K562 (cell line): Measurements from ENCODE around the gene CXCR6. TPM values are rescaled to one million over a fixed set of nuclear protein-coding genes. Genes with fewer than 3 reads are reported as not detected.

Experiments used
- ATAC-seq: fragments of 200-7000 bp; cut with Tn5 transposase; 3 replicates; pipeline ENCODE4 v1.9.1; 2020; ENCODE audit warnings: moderate library complexity
- BruUV-seq: library from RNA; stranded (reverse); fragments of 400-500 nt; replicated peaks from 2 replicates; lab custom pipeline; 2021; lab: Mats Ljungman, UMichigan
- CTCF ChIA-PET: fragments of 300-600 bp; formaldehyde crosslinking; extraction: SDS; loops from one replicate; lab custom pipeline; 2021; ENCODE audit warnings: low intra/inter-chr PET ratio; lab: Yijun Ruan, JAX
- POLR2A ChIA-PET: fragments of 300-600, 350-650 bp; sonication (Branson Sonifier 250); formaldehyde crosslinking; extraction: SDS; loops from one replicate; lab custom pipeline; 2021; ENCODE audit warnings: antibody characterized with exemption, inconsistent platforms; lab: Yijun Ruan, JAX
- DNase-seq, 4 experiments: peaks; one replicate each; pipeline versions ENCODE4 v3.0.0 to v3.0.0-alpha.2; 2011 to 2018; ENCODE audit warnings: low spot score in 3 of 4, mixed read lengths in 3 of 4; ENCODE audit errors: extremely low read depth in 1 of 4
- FAIRE-seq: peaks from 2 replicates; lab custom pipeline; 2011; peaks lifted over from hg19 to GRCh38; lab: Jason Lieb, UNC
- H2AFZ ChIP-seq: 2 replicates; pipeline ENCODE4 v1.6.0; 2011; ENCODE audit warnings: low read depth, low read length, control low read depth, inconsistent platforms
- H3K27ac ChIP-seq: fragments of 200-600 bp; 3 replicates; pipeline ENCODE4 v1.8.0; 2011; ENCODE audit warnings: low read depth, mild to moderate bottlenecking, control low read depth, inconsistent platforms, low read length, moderate library complexity, mixed read lengths; ENCODE audit errors: extremely low read depth
- H3K27me3 ChIP-seq, 2 experiments: fragments of 300-600 bp in 1 of 2; 2 replicates in 1 of 2; 3 replicates in 1 of 2; pipeline versions ENCODE4 v1.6.0 to v1.8.0; 2011; ENCODE audit warnings: inconsistent platforms in 2 of 2, low read length in 2 of 2, mild to moderate bottlenecking in 1 of 2, mixed read lengths in 1 of 2, moderate library complexity in 1 of 2; ENCODE audit not compliant: control insufficient read depth in 2 of 2, insufficient read depth in 2 of 2
- H3K36me3 ChIP-seq: fragments of 300-600 bp; 3 replicates; pipeline ENCODE4 v1.8.0; 2011; ENCODE audit warnings: mild to moderate bottlenecking, low read length, inconsistent platforms; ENCODE audit not compliant: control insufficient read depth, insufficient read depth
- H3K4me1 ChIP-seq, 2 experiments: fragments of 200-600 bp in 1 of 2; replicated peaks in 1 of 2; 2 replicates in 1 of 2; 3 replicates in 1 of 2; pipeline versions ENCODE4 v1.5.1 to v1.8.0; 2011; ENCODE audit warnings: inconsistent platforms in 2 of 2, low read length in 2 of 2, mild to moderate bottlenecking in 1 of 2, mixed read lengths in 1 of 2, moderate library complexity in 1 of 2; ENCODE audit not compliant: control insufficient read depth in 2 of 2, insufficient read depth in 2 of 2
- H3K4me2 ChIP-seq: 2 replicates; pipeline ENCODE4 v1.6.1; 2011; ENCODE audit warnings: low read length, control low read depth, inconsistent platforms, mixed read lengths; ENCODE audit not compliant: insufficient read depth
- H3K4me3 ChIP-seq: fragments of 200-600 bp; sonication (generic), shearing (Covaris generic); 2 replicates; pipeline ENCODE4 v1.5.1; 2016; ENCODE audit warnings: control low read depth, inconsistent platforms
- H3K79me2 ChIP-seq: fragments of 200-600 bp; 3 replicates; pipeline ENCODE4 v1.8.0; 2011; ENCODE audit warnings: low read length, inconsistent platforms; ENCODE audit not compliant: control insufficient read depth, insufficient read depth
- H3K9ac ChIP-seq, 2 experiments: 2 replicates each; pipeline versions ENCODE4 v1.6.0 to v1.6.1; 2011; ENCODE audit warnings: low read depth in 2 of 2, low read length in 2 of 2, control low read depth in 1 of 2, inconsistent platforms in 1 of 2, mild to moderate bottlenecking in 1 of 2, mixed read lengths in 1 of 2; ENCODE audit not compliant: insufficient read depth in 1 of 2
- H3K9me1 ChIP-seq: one replicate; pipeline ENCODE4 v1.6.0; 2011; ENCODE audit warnings: inconsistent platforms, mild to moderate bottlenecking, low read length, moderate library complexity; ENCODE audit not compliant: control insufficient read depth, insufficient read depth
- H3K9me3 ChIP-seq: replicated peaks from 2 replicates; pipeline ENCODE4 v1.5.1; 2011; ENCODE audit warnings: low read depth, low read length, inconsistent platforms; ENCODE audit not compliant: control insufficient read depth, insufficient read depth
- H4K20me1 ChIP-seq: replicated peaks from 2 replicates; pipeline ENCODE4 v1.6.1; 2011; ENCODE audit warnings: low read length, inconsistent platforms, mixed read lengths; ENCODE audit not compliant: control insufficient read depth, insufficient read depth
- ARID2 ChIP-seq: fragments of 450-650 bp; IDR thresholded peaks from 2 replicates; pipeline ENCODE4 v1.6.1; 2017; ENCODE audit warnings: antibody characterized with exemption, mild to moderate bottlenecking
- CBX5 ChIP-seq: IDR thresholded peaks from 2 replicates; pipeline ENCODE4 v1.6.1; 2014; ENCODE audit warnings: low read depth, borderline replicate concordance
- GABPB2 ChIP-seq: fragments of 250-450 bp; sonication (Bioruptor Pico); conservative IDR thresholded peaks from 2 replicates; pipeline ENCODE4 v1.5.1; 2021; ENCODE audit warnings: mild to moderate bottlenecking
- HES1 ChIP-seq: fragments of 450-650 bp; IDR thresholded peaks from 2 replicates; pipeline ENCODE4 v1.6.1; 2016; ENCODE audit warnings: low read depth, mild to moderate bottlenecking, moderate library complexity
- SMAD4 ChIP-seq: fragments of 250-450 bp; sonication (Bioruptor Pico); conservative IDR thresholded peaks from 2 replicates; pipeline ENCODE4 v1.8.0; 2021; ENCODE audit warnings: inconsistent platforms, mild to moderate bottlenecking, moderate library complexity
- SMARCE1 ChIP-seq: fragments of 450-650 bp; IDR thresholded peaks from 2 replicates; pipeline ENCODE4 v1.7.1; 2016; ENCODE audit warnings: mild to moderate bottlenecking
- SREBF1 ChIP-seq: fragments of 150-350 bp; IDR thresholded peaks from 2 replicates; pipeline ENCODE4 v1.6.1; 2014; ENCODE audit warnings: antibody characterized with exemption, low read depth, low read length, borderline replicate concordance
- ZNF41 ChIP-seq: fragments of 250-450 bp; sonication (Bioruptor Pico); conservative IDR thresholded peaks from 2 replicates; pipeline ENCODE4 v1.4.0; 2020; ENCODE audit warnings: mild to moderate bottlenecking
- WGBS: fragments of 100-300 bp; shearing (Covaris generic); methylation state at CpG from one replicate; pipeline ENCODE4 v1.1.6; 2016; ENCODE audit warnings: low coverage, mixed read lengths; ENCODE audit not compliant: insufficient coverage; ENCODE audit errors: missing lambda C conversion rate; 5-methylcytosine and 5-hydroxymethylcytosine counted together
- in situ Hi-C: fragments of 300-500 bp; cut with MboI; formaldehyde crosslinking; loops from 4 replicates; pipeline ENCODE4 v1.15.0; 2018; ENCODE audit warnings: inconsistent platforms, mixed read lengths
- intact Hi-C: fragments of 100-400 bp; cut with micrococcal nuclease; formaldehyde crosslinking; loops from 2 replicates; pipeline ENCODE4 v1.14.2; 2022
- polyA plus RNA-seq, 8 experiments: library from polyadenylated mRNA; depleted of rRNA in 4 of 8; stranded (reverse) in 5 of 8; unstranded in 3 of 8; fragments of >200 nt; fragmentation: Nextera tagmentation in 2 of 8; fragmentation: Illumina TruSeq in 1 of 8; extraction: Ambion mirVana in 2 of 8; extraction: Trizol in 1 of 8; gene quantifications; 2 replicates each; pipeline versions ENCODE4 v1.2.1 to v1.2.3, GENCODE V29; 2011 to 2014; ENCODE audit warnings: inconsistent platforms in 1 of 8, missing spikeins in 1 of 8
- total RNA-seq, 7 experiments: library from RNA; depleted of rRNA in 6 of 7; stranded (reverse); fragments of >200 nt in 6 of 7; fragmentation: Illumina TruSeq in 2 of 7; extraction: Trizol in 2 of 7; gene quantifications; 2 replicates each; pipeline versions ENCODE4 v1.2.1 to v1.2.3, GENCODE V29; 2011 to 2021; ENCODE audit warnings: low replicate concordance in 1 of 7

The CXCR6 gene
- total and polyA plus RNA-seq, 9 of the 15 experiments (the other 6 are each of a cell fraction or from before 2014, with no cell fraction given), result 0.28 TPM; not detected in 8

GRCh38 chr3:45933591-45933990, 9.7 kb upstream of the CXCR6 start:
- TF ChIP-seq ZNF41 (CRISPR knock-in tag), result no peak
- no peak for TF ChIP-seq HES1
- TF ChIP-seq GABPB2, result no peak
- TF ChIP-seq SMARCE1, result no peak
- no peak for TF ChIP-seq CBX5
- TF ChIP-seq ARID2, result no peak
- TF ChIP-seq SMAD4 (CRISPR knock-in tag), result no peak
- TF ChIP-seq SREBF1, result no peak
- H3K9me3 ChIP-seq, result no peaks in the 10 kb centered on the region
- peaks cover 3% of the 10 kb centered on the region for H3K9me1 ChIP-seq
- FAIRE-seq, result no peak
- no peaks in the 10 kb centered on the region for H3K27me3 ChIP-seq
- no TSS peak for BruUV-seq
- peaks cover 93% of the 10 kb centered on the region for H3K36me3 ChIP-seq
- WGBS, result 83% methylated on average over 4 of the region's 4 CpGs
- H3K79me2 ChIP-seq, result no peaks in the 10 kb centered on the region
- intact Hi-C loops, result loop anchor here (10.0 kb wide), 1 partner anchor 899 kb away; no protein-coding TSS in a partner anchor
- H3K4me2 ChIP-seq, result no peak overlapping the region
- in situ Hi-C loops, result loop anchor here (5.0 kb wide), 2 partner anchors 181 to 426 kb away; no protein-coding TSS in a partner anchor
- no peak overlapping the region for H3K4me3 ChIP-seq
- H4K20me1 ChIP-seq, result no peaks in the 10 kb centered on the region
- CTCF ChIA-PET, result no interaction called here
- H3K27ac ChIP-seq, result no peak overlapping the region
- no peak for DNase-seq
- no peak overlapping the region for H2AFZ ChIP-seq
- no peaks in the 10 kb centered on the region for H3K4me1 ChIP-seq
- H3K9ac ChIP-seq, result no peak overlapping the region
- no peak for ATAC-seq
- POLR2A ChIA-PET, result interaction anchor here (0.6 kb wide), 1 partner anchor 12 kb away, joined by 4 read pairs; no protein-coding TSS in a partner anchor
